Measurements from ENCODE around the gene LPAR1. TPM values are rescaled to one million over a fixed set of nuclear protein-coding genes. Genes with fewer than 3 reads are reported as not detected.

Gene LPAR1
- polyA plus RNA-seq, 12 donors = 37.3 to 73.8 (median 50.5) TPM; not detected in 1

- DNase-seq = no peak
These were observed 1.1 kb upstream of the LPAR1 start for GRCh38 chr9:111039231-111039906.

GRCh38 chr9:111037708-111038330, 451 bp downstream of the LPAR1 start:
- no peak for DNase-seq

- peak; percentile 64 for DNase-seq
These were observed 938 bp downstream of the LPAR1 start for GRCh38 chr9:111037356-111037707.

- DNase-seq = no peak
These were observed 1.3 kb downstream of the LPAR1 start for GRCh38 chr9:111036946-111037345.

- DNase-seq = peak; percentile 70
These were observed 1.9 kb downstream of the LPAR1 start for GRCh38 chr9:111036429-111036789.

GRCh38 chr9:111035543-111036428, 2.5 kb downstream of the LPAR1 start:
- peak; percentile 40 for DNase-seq

GRCh38 chr9:111034898-111035539, 3.3 kb downstream of the LPAR1 start:
- no peak for DNase-seq

- no peak for DNase-seq
These were observed 3.9 kb downstream of the LPAR1 start for GRCh38 chr9:111034170-111034897.

- DNase-seq = no peak
These were observed 7.8 kb downstream of the LPAR1 start for GRCh38 chr9:111030492-111030891.

- DNase-seq = no peak
These were observed 9.0 kb downstream of the LPAR1 start for GRCh38 chr9:111029260-111029659.

GRCh38 chr9:111027798-111028197, 10.5 kb downstream of the LPAR1 start:
- DNase-seq = no peak

- no peak for DNase-seq
These were observed 15.1 kb downstream of the LPAR1 start for GRCh38 chr9:111023128-111023527.

GRCh38 chr9:111020594-111020993, 17.7 kb downstream of the LPAR1 start:
- no peak for DNase-seq

GRCh38 chr9:111016426-111017045, 21.7 kb downstream of the LPAR1 start:
- no peak for DNase-seq

- no peak for DNase-seq
These were observed 22.3 kb downstream of the LPAR1 start for GRCh38 chr9:111016016-111016415.

- no peak for DNase-seq
These were observed 24.6 kb downstream of the LPAR1 start for GRCh38 chr9:111013707-111014106.

GRCh38 chr9:111013250-111013649, 25.0 kb downstream of the LPAR1 start:
- no peak for DNase-seq

GRCh38 chr9:111008158-111009075, 29.9 kb downstream of the LPAR1 start:
- DNase-seq = no peak

- no peak for DNase-seq
These were observed 32.4 kb downstream of the LPAR1 start for GRCh38 chr9:111005746-111006470.

Data from muscle of arm (tissue), 12 donors.